Measurements from ENCODE around the gene ZNF536.
"Not testable (repeated sequence)": the region's sequence is repeated elsewhere in the genome, so short reads cannot be mapped to it uniquely, and the experiment has no call there.

ZNF536 gene

DNA sequence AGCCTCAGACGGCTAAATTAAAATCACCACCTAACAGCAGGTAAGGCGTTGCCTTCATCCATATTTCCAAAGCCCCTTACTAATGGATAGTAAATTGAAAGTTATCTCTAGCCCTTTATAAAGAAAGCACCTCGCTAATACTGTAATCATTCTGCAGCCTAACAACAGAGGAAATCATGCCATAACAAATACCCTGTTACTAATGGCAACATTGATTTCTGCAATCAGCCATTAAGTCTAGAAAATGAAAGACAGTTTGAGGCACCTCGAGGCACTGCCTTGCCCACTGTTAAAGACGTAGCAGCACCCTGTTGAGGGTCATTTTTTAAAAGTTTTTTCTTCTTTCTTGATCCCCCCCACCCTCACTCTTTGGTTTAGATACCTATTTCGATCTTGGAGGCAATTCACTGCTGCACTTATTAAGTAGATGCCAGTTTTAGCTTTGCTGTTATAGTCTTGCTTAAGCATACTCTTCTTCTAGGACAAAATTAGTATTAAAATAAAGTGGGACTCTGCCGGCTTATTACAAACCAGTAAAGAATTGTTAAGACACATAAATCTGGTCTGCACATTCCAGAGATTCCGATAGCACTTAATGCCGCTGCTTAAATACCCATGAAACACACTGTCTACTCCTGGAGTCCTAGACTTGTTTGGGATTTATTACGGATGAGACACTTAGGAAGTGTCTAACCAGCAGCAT lies 74.8 kb downstream of the ZNF536 start:
- no peak for DNase-seq (ENCODE audit: low spot score)

DNA sequence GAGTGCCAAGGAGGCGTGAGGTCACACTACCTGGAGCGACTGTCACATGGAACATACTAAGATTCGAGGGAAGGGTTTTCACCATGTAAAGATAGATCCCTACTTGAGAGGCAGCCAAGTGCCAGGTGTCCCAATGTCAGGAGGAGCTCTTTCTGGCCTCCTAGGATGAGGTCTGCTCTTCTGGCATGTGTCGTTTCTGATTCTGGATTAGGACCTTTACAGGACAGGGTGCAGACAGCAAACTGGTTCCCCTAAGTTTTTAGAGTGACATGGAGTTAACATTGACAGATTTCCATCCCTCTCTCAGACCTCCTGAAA lies 75.3 kb downstream of the ZNF536 start:
- DNase-seq (ENCODE audit: low spot score), result no peak

GRCh38 chr19:30448386-30449077 lies 76.3 kb downstream of the ZNF536 start:
- peak; percentile 42 for DNase-seq (ENCODE audit: low spot score)

DNA sequence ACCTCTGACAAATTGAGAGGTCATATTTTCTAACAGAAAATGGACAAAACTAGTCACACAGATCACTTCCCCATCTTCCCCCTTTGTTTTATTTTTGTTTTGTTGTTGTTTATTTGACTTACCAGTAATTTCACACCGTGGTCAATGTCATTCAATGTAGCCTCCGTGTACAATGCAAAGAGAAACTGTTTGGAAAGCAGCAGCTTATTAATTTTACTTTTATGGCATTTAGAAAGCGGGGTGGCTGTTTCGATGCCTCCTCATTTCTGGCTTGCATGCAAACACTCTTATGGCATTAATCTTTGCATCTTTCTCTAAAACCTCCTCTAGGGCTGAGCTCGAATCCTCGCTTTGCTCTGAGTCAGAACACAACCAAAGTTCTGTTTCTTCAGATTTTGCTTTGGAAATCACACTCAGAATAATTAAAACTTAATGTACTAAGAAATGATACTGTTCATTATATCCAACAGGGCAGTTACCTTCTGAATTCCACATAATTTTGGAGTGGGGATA lies 77.0 kb downstream of the ZNF536 start:
- DNase-seq (ENCODE audit: low spot score), result no peak

DNA sequence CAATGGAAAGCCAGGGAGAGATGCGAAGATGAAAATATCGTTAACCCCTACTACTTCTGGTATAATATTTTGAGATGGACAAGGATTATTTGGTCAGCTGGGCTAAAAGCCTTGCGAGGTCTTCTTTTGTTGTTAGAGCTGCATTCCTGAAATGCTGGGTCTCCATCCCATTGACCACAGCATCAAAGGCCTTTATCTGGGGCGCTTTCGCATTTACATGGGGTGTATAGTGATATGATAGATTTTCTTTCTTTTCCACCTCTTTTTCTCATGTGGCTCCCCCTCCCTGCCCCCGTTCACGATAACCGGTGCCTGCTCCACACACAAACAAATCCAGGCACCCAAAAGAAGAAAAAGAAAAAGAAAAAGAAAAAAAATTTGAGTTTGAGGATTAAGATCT lies 77.5 kb downstream of the ZNF536 start:
- DNase-seq (ENCODE audit: low spot score), result no peak

GRCh38 chr19:30450100-30450499 lies 77.9 kb downstream of the ZNF536 start:
- peak; percentile 89 for DNase-seq (ENCODE audit: low spot score)

DNA sequence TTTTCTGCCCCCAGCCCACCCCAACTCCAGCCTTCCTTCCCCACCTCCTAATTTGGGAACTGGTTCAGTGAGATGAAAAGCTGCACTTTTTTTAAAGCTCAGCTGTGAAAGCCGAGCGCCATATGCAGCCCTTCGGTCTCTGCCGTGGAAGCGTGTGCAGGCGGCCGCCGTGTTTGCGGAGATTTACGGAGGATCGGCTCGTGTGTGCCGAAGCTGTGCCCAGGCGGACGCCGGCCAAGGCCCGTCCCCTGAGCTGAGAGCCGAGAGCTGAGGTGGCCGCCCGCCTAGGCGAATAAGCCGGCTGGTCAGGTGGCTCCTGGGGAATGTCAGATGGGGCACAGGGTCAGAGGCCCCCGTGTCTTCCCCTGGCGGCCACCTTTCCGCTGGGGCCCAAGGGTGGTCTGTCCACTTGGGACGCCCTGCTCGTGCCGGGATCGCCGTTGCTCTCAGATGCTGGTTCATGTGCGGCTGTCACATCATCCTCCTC lies 78.7 kb downstream of the ZNF536 start:
- DNase-seq (ENCODE audit: low spot score), result no peak

GRCh38 chr19:30452931-30453330 lies 80.7 kb downstream of the ZNF536 start:
- no peak for DNase-seq (ENCODE audit: low spot score)

DNA sequence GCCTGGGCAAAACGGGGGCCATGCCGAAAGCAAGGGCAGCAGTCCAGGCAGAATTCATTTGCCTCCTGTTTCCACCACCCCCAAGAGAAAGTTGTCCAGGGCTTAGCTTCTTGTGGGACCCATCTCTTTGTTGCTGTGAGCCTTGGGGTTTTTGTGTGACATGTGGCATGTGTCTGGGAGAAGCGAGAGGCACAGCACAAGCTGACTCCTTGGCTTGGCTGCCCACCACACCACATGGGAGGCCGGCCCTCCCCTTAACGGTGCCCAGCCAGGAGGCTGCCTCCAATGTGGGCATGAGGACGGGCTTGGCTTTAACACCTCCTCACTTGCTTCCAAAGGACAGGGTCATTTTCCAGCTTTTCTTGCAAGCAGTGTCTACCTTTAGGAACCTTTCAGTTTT lies 81.6 kb downstream of the ZNF536 start:
- no peak for DNase-seq (ENCODE audit: low spot score)

DNA sequence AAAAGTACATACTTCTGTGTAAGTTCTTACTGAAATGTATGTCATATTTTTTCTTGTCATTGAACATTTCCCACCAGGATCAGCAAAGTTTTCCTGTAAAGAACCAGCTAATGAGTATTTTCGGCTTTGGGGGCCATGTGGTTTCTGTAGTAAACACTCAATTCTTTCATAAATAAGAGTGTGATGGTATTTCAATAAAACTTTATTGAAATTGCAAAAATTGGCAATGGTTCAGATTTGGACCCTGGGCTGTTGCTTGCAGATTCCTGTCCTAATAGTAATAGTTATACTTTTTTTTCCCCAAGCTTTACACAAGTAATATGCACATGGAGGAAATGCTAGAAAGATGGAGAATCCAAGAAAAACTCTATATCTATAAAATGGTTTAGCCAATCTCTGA lies 83.7 kb downstream of the ZNF536 start:
- DNase-seq (ENCODE audit: low spot score), result no peak

- DNase-seq (ENCODE audit: low spot score), result no peak
These were observed 85.3 kb downstream of the ZNF536 start for GRCh38 chr19:30457484-30457883.

- no peak for DNase-seq (ENCODE audit: low spot score)
These were observed 87.7 kb downstream of the ZNF536 start for GRCh38 chr19:30459859-30460258.

DNA sequence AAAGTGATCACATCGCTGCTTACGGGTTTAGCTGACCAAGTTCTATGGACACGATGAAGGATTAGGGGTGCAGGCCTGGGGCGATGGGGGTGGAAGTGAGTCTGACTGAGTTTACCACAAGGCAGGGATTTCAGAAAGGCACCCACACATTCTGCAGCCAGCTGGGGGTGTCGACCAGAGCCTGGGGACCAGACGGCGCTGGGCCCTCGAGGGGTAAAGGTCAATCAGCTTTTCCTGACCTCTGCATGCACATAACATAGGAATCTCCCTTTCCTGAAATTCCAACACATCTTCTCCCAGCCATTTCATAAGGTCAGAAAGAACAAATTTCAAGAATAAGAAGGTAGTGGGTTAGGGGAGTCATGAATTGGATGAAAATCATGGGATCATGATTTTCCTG lies 92.0 kb downstream of the ZNF536 start:
- no peak for DNase-seq (ENCODE audit: low spot score)

DNA sequence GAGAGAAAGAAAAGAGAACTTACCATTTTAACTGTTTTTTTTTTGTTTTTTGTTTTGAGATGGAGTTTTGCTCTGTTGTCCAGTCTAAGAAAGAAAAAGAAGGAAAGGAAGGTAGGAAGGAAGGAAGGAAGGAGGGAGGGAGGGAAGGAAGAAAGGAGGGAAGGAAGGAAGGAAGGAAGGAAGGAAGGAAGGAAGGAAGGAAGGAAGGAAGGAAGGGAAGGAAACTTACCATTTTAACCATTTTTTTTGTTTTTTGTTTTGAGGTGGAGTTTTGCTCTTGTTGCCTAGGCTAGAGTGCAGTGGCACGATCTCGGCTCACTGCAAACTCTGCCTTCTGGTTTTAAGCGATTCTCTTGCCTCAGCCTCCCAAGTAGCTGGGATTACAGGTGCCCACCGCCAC lies 94.4 kb downstream of the ZNF536 start:
- not testable (repeated sequence) for DNase-seq (ENCODE audit: low spot score)

GRCh38 chr19:30467239-30467638 lies 95.1 kb downstream of the ZNF536 start:
- DNase-seq (ENCODE audit: low spot score), result no peak

GRCh38 chr19:30469774-30470173 lies 97.6 kb downstream of the ZNF536 start:
- DNase-seq (ENCODE audit: low spot score), result no peak

DNA sequence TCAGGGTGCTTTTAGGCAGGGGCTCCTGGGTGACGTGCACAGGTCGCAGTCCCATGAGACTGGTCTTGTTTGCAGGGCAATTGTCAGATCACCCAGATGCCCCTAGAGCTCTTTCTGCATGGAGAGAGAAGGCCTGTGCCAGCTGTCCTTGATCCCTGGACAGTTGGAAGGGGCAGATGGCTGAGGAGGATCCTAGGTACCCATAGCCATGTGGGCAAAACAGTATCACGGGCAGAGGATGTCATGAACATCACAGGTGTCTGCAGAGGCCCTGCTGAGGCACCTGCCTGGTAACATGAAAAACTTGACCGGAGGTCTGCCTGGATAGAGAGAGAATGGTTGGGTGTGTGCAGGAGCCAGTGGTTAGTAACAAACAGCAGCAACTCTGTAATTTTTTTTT lies 99.3 kb downstream of the ZNF536 start:
- DNase-seq (ENCODE audit: low spot score), result no peak

DNA sequence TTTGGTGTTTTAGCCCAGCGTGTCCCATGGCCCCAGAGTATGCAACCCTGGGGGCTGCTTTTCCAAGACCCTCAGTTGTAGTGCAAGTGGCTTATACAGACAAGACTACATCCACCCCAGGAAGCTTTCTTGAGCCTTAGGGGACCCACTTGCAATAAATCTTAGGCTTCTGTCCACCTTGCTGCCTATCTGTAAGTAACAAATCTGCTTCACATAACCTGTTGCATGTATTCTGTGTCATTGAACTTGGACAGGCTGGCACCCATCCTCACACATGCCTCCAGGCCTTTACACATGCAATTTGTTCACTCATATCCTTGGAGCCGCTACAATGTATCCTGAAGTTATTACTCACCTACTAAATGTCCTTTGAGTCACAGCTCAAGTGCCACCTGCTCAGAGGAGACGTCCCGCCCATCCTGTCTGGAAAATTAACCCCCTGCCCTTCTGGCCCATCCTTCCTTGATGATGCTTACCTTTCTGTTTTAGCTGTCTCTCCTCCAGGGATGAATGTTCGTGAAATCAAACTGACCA lies 101.2 kb downstream of the ZNF536 start:
- DNase-seq (ENCODE audit: low spot score), result no peak

GRCh38 chr19:30476997-30477396 lies 104.8 kb downstream of the ZNF536 start:
- DNase-seq (ENCODE audit: low spot score), result no peak

- no peak for DNase-seq (ENCODE audit: low spot score)
These were observed 107.0 kb downstream of the ZNF536 start for GRCh38 chr19:30479231-30479630.

DNA sequence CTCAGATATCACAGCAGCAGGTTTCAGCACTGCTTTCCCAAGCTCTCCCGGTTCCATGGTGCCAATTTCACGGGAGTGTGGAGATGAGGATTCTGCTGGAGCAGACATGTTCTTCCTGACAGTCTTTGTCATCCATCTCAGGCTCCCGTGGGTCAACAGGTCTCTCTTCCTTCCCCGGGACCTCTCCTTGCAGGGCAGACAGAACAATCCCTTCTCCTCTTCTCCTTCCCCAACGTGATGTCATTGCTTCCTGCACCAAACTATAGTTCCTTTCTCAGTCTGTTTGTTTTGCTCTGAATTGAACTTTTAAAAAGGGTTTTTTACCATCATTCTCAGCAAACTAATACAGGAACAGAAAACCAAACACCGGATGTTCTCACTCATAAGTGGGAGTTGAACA lies 107.9 kb downstream of the ZNF536 start:
- no peak for DNase-seq (ENCODE audit: low spot score)

DNA sequence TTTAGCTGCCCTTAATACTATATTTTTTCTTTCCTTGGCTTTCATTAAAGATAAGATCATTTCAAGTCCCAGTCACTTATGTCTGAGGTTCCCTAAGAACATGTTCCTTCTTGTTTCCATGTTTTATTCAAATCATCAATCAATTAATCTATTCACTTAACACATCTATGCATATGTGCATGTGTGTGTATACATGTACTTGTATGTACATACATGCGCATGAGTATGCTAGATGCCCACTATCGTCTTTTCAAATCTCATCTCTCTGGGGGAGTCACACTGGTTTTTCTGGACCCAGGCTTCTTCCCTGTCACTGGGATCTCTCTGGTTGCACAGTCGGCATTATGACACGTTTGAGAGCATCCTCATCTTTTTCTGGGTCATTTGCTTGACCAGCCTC lies 108.9 kb downstream of the ZNF536 start:
- no peak for DNase-seq (ENCODE audit: low spot score)

GRCh38 chr19:30481823-30482222 lies 109.6 kb downstream of the ZNF536 start:
- DNase-seq (ENCODE audit: low spot score), result no peak
